GM19463 (cell line): ENCODE results near the gene OCA2.
"Not testable (repeated sequence)": the region's sequence is repeated elsewhere in the genome, so short reads cannot be mapped to it uniquely, and the experiment has no call there.

Source experiments
- ATAC-seq: cut with Tn5 transposase; IDR thresholded peaks from one replicate; pipeline ENCODE4 v1.9.1; 2021; ENCODE audit warnings: mild to moderate bottlenecking, moderate library complexity; ENCODE audit not compliant: unreplicated experiment

The OCA2 gene

DNA sequence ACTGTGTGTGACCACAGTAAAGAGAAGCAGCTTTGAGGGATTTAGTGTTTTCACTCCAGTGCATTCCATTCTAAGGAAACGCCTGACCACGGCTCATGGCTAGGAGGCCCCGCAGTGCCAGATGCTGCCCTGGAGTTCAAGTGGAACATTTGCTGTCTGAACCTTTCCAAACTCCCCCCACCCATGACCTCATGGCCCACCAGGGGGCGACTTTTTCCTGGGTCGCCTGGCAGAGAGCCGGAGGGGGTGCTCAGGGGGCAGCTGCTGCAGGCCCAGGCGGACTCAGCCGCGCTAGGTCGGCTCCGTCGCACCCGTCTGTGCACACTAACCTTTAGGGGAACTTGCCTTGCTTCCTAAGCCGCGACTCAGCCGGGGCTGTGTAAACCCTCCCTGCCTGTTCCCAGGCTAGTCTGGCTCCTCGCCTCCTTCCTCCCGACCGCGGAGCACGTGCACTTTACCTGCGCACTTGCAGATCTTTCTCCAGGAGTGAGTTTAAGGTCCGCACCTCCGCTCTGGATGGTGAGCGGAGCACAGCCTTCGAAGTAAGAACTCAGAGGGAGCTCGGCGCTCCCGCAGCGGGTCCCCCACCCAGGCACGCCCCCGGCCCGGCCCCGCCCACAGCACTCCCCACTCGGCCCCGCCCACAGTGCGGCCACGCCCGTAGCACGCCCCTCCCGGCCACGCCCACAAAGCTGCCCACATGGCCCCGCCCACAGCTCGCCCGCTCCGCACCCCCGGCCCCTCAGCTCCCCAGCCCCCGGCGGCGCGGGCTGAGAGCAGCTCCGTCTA lies at the start of gene OCA2:
Gene OCA2 (minus strand): TSS at position 550 of the 789 bp plus-strand sequence. CDS start 17,441 bp downstream, outside the sequence.
- no peak for ATAC-seq

DNA sequence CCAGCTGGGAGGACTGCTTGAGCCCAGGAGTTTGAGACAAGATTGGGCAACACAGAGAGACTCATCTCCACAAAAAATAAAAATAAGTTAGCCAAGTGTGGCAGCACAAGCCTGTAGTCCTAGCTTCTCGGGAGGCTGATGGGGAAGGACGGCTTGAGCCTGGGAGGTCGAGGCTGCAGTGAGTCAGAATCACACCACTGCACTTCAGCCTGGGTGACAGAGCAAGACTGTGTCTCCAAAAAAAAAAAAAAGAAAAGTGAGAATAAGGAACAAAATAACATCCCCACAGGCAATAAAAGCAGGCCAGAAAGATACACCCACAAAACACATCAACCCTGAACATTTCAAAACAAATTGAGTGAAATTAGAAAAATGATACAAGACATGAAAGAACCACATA lies 48.7 kb upstream of the OCA2 start:
- no peak for ATAC-seq

DNA sequence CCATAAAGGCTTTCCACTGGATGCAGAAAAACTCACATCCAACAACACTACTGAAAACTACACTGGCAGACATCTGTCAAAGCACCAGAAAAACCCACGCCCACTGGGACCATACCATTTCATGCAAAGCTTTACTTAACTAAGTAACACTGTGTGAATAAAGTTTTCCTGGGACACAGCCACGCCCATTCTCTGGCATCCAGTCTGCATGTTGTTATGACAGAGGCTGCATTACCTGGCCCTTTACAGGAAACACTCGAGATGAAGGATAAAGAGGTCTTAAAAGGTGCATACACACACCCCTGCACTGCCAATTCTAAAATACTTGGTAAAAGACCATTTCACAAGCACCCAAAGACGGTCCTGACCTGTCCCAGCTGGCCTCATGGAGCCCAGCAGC lies 46.3 kb upstream of the OCA2 start:
- not testable (repeated sequence) for ATAC-seq

DNA sequence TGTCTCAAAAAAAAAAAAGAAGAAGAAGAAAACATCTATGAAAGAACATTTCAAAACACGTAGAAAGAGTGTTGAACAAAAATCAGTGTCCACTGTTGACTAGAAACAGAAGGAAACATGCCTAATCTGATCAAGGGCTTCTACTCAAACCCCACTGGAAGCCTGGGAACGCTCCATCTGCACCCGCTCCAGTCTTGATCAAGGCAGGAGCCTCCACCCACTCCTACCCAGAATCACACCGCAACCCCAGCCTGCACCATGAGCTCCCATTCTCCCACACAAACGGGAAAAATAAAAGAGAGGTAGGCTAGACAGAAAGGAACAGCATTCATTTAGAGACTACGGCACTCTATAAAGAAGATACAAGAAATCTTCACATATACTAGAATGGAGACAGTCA lies 40.9 kb upstream of the OCA2 start:
- ATAC-seq = no peak

- not testable (repeated sequence) for ATAC-seq
Observed at GRCh38 chr15:28137408-28138039, 38.4 kb upstream of the OCA2 start.

GRCh38 chr15:28136236-28136904 lies 37.3 kb upstream of the OCA2 start:
- ATAC-seq = peak; percentile 100

DNA sequence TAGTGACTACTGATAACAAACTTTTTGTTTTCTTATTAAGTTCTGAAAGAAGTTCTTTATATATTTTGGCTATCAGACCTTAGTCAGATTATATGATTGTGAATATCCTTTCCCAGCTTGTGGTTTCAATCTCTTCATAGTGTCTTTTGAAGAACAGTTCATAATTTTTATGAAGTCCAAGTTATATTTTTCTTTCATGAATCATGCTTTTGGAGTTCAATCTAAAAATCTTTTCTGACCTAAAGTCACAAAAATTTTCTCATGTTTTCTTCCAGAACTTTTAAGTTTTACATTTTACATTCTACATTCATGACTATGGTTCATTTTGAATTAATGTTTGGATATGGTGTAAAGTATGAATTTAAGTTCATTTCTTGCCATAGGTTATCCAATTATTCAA lies 34.2 kb upstream of the OCA2 start:
- ATAC-seq = no peak

GRCh38 chr15:28132524-28133275 lies 33.6 kb upstream of the OCA2 start:
- ATAC-seq = no peak

DNA sequence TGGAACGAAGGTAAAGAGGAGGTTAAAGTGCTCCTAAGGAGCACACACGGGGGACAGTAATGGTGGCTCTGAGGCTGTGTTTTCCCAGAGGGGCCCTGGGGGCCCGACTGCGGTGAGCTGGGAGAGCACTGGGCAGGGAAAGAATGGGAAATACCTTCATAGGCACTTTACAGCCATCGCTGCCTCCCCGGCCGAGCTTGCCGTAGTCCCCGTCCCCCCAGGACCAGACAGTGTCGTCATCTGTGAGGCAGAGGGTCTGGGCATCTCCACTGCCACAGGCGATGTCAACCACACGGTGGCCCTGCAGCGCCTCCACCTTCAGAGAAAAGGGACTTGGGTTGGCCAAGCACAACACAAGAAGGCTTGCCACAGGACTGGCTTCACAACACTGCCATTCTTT lies 32.8 kb upstream of the OCA2 start:
- no peak for ATAC-seq

DNA sequence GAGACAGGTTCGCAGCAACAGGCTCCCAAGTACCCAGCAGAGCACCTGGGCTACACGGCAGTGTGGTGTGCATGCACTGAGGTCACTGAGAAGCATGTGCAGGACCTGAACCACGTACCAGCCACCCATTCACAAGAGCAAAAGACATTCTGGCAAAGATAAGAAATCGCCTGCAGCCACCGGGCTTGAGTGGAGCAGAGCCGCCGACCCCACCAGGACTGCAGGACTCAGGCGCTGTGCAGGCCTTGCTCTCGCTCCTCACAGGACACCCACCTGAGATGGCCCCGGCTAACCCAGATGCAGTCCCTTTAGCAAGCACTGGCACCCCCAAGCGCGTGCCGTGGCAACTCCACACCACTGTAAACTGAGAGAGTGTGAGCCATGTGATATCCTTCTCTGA lies 32.3 kb upstream of the OCA2 start:
- no peak for ATAC-seq

- no peak for ATAC-seq
Observed at GRCh38 chr15:28130651-28131050, 31.5 kb upstream of the OCA2 start.

DNA sequence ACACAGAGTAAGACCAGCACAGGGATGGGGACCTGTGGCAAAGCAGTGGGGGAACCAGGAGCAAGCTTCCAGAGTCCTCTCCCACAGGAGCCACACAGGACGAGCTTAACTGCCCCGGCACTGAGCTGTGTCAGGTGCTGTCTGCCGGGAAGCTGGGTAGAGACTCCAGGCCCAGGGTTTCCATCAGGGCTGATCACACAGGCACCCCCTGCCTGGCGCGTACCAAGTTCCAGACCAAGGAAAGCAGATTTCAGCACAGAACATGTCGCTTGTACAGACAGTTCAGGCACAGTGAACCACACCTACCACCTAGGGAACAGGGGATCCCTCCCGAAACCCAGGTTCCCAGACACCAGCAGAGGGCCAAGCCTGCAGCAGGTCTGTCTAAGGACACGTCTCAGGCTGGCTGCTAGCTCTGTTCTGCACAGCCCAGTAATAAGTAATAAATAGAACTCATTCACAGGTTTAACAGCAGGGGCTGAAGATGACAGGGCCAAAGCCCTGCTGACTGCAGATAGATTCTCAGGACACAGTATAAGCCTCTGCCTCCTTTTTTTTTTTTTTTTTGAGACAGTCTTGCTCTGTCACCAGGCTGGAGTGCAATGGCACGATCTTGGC lies 30.2 kb upstream of the OCA2 start:
- ATAC-seq = no peak

DNA sequence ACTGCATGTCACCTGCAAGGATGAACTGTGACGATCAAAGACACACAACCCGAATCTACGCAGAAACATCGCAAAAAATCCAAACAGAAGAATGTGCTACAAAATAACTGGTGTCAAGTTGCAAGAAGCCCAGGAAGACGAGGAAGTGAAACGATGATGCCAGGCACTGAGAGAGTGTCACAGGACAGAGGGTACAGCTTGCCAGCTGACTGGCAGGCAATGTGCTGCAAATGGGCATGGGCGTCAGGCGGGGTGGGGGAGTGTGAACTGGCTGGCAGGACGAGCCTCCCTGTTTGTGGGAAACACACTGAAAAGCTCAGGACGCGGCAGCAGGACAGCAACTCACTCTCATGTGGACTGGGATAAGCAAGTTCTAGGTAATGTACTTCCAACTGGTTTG lies 28.9 kb upstream of the OCA2 start:
- ATAC-seq = no peak

DNA sequence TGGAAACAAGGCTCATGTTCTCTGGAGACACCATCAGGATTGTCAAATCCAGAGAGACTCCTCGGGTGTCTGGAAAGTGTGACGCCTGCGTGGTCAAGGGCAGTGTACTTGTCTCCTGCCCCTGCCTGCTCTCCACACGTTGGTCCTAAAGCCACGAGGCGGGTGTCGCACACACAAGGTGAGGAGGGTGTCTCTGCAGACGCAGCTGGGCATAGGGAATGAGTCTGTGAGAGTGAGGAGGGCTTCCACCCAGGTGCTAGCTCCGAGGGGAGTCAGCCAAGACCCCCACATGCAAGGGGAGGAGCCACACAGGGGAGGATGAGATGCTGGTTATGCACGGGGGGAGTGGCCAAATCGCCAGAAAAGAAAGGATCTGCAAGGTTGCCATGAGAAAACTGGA lies 27.9 kb upstream of the OCA2 start:
- no peak for ATAC-seq

GRCh38 chr15:28125673-28126651 lies 26.8 kb upstream of the OCA2 start:
- ATAC-seq = no peak

- no peak for ATAC-seq
Observed at GRCh38 chr15:28124841-28125240, 25.7 kb upstream of the OCA2 start.

DNA sequence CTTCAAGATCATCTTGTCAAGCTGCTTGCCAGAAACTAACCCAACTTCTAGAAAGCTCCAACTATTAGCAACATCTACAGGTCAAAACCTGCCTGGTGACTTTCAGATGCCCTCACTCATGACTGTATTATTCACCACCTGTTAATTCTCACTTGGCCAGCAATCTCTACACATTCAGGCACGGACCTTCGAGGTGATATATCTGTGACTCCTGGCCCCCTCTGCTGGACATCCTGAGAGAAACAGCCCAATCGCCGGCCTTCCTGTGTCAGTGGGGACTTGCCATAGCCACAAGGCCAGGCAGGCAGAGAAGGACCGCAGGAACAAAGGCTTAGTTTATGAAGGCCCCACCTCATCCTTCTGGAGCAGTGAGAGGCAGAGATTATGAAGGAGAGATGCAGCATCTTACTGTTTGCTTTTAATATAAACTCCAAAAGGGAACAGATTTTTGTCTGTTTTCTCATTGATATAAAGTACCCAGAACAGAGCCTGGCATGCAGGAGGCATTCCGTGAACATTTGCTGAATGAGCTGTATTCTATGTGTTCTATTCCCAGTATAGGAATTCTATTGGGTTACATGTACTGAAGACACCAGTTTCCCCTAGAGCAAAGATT lies 24.4 kb upstream of the OCA2 start:
- ATAC-seq = peak; percentile 81

DNA sequence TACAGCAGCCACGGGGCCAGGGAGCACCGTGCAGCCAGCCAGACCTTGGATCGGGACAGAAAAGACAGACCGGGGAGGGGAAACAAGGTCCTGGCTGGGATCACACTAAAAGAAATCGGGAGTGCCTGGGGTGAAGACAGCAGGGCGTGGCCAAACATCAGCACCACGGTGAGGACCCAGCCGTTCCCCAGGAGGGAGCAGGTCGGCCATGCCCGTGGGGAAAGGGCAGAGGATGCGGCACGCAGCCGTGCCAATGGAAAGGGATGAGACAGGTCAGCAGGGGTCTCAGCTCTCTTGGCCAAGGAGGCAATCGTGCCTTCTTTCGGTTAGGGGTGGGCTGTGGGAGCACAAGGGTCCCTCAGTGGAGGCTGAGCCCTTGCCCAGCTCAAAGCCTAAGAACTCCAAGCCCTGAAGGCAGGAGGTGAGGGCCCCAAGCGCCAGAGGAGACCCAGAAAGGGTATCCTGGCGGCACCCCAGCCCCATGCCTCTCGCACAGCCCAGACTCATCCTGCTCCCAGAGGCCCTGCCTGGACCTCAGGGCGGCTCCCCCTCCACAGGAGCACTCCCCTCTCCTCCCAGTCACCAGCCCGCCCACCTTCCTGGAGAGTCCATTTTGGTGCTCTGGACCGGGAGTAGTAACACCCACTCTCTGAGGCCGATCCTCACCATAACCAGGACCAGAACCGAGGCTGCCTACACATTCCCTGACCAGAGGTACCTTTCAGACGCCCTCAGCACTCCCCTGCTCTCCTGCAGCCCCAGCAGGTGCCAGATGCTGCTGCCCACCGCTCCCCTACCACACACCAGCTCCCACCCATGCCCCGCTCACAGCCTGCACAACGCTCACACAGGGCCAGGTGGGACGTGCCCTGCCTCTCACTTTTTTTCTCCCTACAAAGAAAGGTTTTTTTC lies 23.2 kb upstream of the OCA2 start:
- no peak for ATAC-seq
